GM12801 (cell line): ENCODE data around the gene ATCAY.

Experiments used
- TF ChIP-seq, protein P1 (sequence below): IDR thresholded peaks from one replicate; pipeline ENCODE4 v1.5.1; 2011; ENCODE audit warnings: control low read depth; ENCODE audit not compliant: insufficient read length; ENCODE audit errors: extremely low read depth

The ATCAY gene

DNA sequence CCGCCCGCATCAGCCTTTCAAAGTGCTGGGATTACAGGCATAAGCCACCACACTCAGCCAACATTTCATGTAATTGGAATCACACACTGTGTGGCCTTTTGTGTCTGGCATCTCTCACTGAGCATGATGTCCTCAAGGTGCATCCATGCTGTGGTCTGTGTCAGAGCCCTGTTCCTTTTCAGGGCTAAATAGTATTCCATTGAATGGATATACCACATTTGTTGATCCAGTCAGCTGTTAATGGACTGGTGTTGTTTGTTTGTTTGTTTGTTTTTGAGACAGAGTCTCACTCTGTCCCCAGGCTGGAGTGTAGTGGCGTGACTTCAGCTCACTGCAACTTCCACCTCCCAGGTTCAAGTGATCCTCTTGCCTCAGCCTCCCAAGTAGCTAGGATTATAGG is 17.9 kb downstream of the ATCAY start:
- TF ChIP-seq, protein P1, sequence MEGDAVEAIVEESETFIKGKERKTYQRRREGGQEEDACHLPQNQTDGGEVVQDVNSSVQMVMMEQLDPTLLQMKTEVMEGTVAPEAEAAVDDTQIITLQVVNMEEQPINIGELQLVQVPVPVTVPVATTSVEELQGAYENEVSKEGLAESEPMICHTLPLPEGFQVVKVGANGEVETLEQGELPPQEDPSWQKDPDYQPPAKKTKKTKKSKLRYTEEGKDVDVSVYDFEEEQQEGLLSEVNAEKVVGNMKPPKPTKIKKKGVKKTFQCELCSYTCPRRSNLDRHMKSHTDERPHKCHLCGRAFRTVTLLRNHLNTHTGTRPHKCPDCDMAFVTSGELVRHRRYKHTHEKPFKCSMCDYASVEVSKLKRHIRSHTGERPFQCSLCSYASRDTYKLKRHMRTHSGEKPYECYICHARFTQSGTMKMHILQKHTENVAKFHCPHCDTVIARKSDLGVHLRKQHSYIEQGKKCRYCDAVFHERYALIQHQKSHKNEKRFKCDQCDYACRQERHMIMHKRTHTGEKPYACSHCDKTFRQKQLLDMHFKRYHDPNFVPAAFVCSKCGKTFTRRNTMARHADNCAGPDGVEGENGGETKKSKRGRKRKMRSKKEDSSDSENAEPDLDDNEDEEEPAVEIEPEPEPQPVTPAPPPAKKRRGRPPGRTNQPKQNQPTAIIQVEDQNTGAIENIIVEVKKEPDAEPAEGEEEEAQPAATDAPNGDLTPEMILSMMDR = no peak

DNA sequence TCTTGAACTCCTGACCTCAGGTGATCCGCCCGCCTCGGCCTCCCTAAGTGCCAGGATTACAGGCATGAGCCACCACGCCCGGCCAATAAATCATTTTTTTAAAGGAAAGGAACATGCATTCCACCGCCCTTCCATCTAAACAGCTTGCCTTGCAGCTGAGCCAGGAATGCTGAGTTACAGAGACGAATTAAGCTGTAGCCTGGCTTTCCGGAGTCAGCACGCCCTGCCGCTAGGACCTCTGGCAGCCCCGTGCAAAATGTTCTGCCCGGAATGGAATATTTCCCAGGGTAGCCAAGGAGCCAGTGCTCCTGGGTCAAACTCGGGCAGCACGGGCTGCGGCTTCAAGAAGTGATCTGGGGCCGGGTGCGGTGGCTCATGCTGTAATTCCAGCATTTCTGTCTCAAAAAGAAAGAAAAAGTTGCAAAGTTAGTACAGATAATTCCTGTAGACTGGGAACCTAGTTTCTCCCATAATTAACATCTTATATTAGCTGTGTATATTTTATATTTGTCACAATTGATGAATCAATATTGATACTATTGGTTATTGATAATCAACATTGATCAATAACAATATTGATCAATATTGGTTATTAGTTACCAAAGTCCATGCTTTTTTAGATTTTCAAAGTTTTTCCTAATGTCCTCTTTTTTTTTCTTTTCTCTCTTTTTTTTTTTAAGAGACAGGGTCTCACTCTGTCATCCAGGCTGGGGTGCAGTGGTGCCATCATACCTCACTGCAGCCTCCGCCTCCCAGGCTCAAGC is 19.2 kb downstream of the ATCAY start:
- TF ChIP-seq, protein P1 = no peak

DNA sequence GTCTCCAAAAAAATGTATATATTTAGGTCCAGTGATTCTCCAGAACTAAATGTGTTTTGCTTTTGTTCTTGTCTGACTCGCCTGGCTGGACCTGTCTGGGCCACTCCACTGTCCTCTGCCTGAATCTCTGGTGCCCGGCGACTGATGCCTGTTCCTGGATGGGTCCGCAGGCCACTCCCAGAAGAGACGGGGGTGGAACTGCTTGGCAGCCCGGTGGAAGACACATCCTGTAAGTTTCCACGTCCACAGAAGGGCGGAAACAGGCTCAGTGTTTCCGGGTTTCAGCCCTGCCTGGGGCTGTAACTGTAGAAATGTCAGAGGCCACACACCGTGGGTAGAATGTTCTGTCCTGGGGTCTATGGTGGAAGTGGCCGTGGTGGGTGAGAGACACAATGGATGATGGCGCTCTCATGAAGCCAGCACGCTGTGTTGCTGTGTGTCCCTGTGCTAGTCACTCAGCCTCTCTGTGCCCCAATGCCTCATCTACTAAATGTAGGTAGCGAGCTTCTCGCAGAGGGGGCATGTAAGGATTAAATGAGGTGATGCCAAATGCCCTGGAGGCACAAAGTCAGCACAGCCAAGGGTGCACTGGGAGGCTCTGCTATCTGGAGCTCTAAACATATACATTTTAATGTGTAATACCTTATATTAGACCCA is 22.0 kb downstream of the ATCAY start:
- TF ChIP-seq, protein P1 = no peak

DNA sequence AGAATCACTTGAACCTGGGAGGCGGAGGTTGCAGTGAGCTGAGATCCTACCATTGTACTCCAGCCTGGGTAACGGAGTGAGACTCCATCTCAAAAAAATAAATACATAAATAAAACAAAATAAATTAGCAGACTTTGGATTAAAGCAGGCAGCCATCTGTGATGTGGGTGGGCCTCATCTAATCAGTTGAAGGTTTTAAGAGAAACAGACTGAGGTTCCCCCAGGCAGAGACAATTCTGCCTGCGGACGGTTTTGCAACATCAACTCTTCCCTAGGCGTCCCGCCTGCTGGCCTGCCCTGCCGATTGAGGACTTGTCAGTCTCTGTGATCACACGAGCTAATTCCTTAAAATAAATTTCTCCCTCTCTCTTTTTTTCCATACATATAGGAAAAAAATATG is 23.7 kb downstream of the ATCAY start:
- TF ChIP-seq, protein P1 = no peak

DNA sequence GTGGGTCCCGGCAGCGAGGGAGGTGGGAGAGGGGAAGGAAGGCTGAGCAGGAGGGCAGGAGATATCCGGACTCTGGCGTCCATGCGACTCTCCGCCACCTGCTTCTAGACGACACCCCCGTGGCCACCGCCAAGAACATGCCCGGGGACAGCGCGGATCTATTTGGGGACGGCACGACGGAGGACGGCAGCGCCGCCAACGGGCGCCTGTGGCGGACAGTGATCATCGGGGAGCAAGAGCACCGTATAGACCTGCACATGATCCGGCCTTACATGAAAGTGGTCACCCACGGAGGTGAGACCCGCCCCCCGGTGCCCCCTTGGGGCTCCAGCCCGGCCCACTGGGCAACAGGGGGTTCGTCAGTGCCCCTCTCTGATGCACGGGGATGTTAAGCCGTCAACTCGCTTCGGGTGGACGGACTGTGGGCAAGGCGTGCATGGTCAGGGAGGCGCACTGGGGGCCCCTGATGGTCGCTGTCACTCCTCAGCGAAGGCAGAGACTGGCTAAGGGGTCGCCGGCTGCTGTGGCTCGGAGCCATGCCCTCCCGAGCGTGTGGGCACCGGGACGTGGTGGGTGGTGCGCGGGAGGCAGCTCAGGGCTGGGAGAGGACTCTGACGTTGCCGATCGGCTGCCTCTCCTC is 27.3 kb downstream of the ATCAY start:
- TF ChIP-seq, protein P1 = no peak

DNA sequence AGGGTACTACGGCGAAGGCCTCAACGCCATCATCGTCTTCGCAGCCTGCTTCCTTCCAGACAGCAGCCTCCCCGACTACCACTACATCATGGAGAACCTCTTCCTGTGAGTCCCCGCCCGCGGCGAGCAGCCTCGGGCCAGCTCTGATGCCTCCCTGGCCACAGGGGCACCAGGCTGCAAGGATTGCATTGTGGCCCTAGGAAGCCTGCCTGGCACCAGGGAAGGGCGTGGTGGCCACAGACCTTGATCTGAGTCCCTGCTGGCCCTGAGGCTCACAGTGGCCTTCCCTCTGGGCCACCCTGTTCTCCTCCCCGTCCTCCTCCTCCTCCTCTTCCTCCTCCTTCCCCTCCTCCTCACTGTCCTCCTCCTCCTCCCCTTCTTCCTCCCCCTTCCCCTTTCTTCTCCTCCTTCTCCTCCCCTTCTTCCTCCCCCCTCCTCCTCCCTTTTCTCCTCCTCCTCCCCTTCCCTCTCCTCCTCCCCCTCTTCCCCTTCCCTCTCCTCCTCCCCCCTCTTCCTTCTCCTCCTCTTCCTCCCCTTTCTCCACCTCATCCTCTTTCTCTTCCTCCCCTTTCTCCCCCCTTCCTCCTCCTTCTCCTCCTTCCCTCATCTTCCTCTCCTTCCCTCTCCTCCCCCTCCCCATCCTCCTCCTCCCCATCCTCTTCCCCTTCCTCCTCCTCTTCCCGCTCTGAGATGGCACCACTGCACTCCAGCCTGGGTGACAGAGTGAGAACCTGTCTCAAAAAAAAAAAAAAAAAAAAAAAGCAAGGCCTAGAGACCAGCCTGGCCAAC is 28.0 kb downstream of the ATCAY start:
- TF ChIP-seq, protein P1 = no peak

DNA sequence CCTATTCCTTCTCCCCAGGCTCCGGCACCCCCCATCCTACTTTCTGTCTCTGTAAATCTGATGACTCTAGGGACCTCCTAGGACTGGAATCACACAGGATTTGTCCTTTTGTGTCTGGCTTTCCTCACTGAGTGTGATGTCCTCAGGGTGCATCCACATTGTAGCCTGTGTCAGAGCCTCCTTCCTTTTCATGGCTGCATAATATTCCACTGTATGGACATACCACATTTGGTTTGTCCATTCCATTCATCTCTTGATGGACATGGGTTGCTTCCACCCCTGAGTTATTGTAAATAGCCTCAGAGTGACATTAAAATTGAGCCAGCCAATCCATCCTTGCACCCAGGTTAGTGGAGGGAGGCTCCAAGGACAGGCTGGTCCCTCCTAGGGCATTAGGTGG is 29.6 kb downstream of the ATCAY start:
- TF ChIP-seq, protein P1 = no peak
